Stimulated activated CD4-positive, alpha-beta T cell treated with anti-CD3 and anti-CD28 coated beads, Interleukin-15, amount 100 ng/mL, for 1 hour (primary cell): Measurements from ENCODE around the gene TMEM179B.
A peak's percentile ranks its signal among the peaks of the same experiment; 100 is the strongest.
"Not testable (repeated sequence)": the region's sequence is repeated elsewhere in the genome, so short reads cannot be mapped to it uniquely, and the experiment has no call there.

Source experiments
- DNase-seq, 2 donors: peaks; one replicate each; pipeline ENCODE4 v3.0.0-alpha.2; 2020; ENCODE audit warnings: low read depth in 1 of 2, low spot score in 1 of 2

Gene TMEM179B

GRCh38 chr11:62787005-62787759 is at the start of gene TMEM179B:
Gene TMEM179B, plus strand, starts transcription at chr11:62787402. Its CDS starts 30 bp downstream, at chr11:62787432.
- DNase-seq = peak; percentile 91 to 92

GRCh38 chr11:62747475-62748160 is 39.6 kb upstream of the TMEM179B start:
- no peak for DNase-seq

GRCh38 chr11:62749931-62750330 is 37.3 kb upstream of the TMEM179B start:
- not testable (repeated sequence) for DNase-seq

GRCh38 chr11:62752177-62752785 is 34.9 kb upstream of the TMEM179B start:
- no peak for DNase-seq

GRCh38 chr11:62752994-62753735 is 34.0 kb upstream of the TMEM179B start:
- DNase-seq = no peak

GRCh38 chr11:62753736-62754603 is 33.2 kb upstream of the TMEM179B start, which contains the start of gene ZBTB3:
Gene ZBTB3, minus strand, starts transcription at chr11:62754160. Its CDS starts 496 bp downstream, at chr11:62753664.
- peak; percentile 90 to 91 for DNase-seq

- no peak for DNase-seq
Observed at GRCh38 chr11:62755086-62755615, 32.1 kb upstream of the TMEM179B start.

GRCh38 chr11:62757846-62758788 is 29.1 kb upstream of the TMEM179B start:
- no peak for DNase-seq

- DNase-seq = not testable (repeated sequence)
Observed at GRCh38 chr11:62760867-62761227, 26.4 kb upstream of the TMEM179B start.

GRCh38 chr11:62770778-62771143 is 16.4 kb upstream of the TMEM179B start:
- DNase-seq = no peak

GRCh38 chr11:62771144-62772021 is 15.8 kb upstream of the TMEM179B start, which contains the start of gene TAF6L:
Gene TAF6L, plus strand, starts transcription at chr11:62771396. Its CDS starts 4,388 bp downstream, at chr11:62775784.
- DNase-seq = peak; percentile 83 to 86

GRCh38 chr11:62774407-62774806 is 12.8 kb upstream of the TMEM179B start:
- no peak for DNase-seq

GRCh38 chr11:62775646-62776045 is 11.6 kb upstream of the TMEM179B start:
- no peak for DNase-seq

GRCh38 chr11:62777389-62777788 is 9.8 kb upstream of the TMEM179B start:
- no peak for DNase-seq

- DNase-seq = no peak
Observed at GRCh38 chr11:62778441-62778840, 8.8 kb upstream of the TMEM179B start.

- DNase-seq = no peak
Observed at GRCh38 chr11:62782753-62783152, 4.4 kb upstream of the TMEM179B start.

GRCh38 chr11:62786318-62787004 is 741 bp upstream of the TMEM179B start:
- DNase-seq = peak; percentile 72 to 77
